SU-DHL-6 (cell line): ENCODE results near the gene HINT2.
A peak's percentile ranks its signal among the peaks of the same experiment; 100 is the strongest.

ENCODE experiments used
- H2AFZ ChIP-seq: fragments of 200-600 bp; sonication (generic); 2 replicates; pipeline ENCODE4 v1.6.1; 2014; ENCODE audit warnings: low read depth, mild to moderate bottlenecking, moderate library complexity, mixed read lengths, antibody characterized with exemption, low read length; ENCODE audit not compliant: severe bottlenecking
- H3F3A ChIP-seq: fragments of 200-600 bp; shearing (Covaris generic); 2 replicates; pipeline ENCODE4 v1.6.0; 2016; ENCODE audit warnings: antibody characterized with exemption, mild to moderate bottlenecking; ENCODE audit not compliant: insufficient read depth
- H3K27ac ChIP-seq: fragments of 200-600 bp; sonication (generic); 2 replicates; pipeline ENCODE4 v1.5.1; 2016; ENCODE audit warnings: low read depth, mild to moderate bottlenecking, low read length, moderate library complexity, mixed read lengths
- H3K27me3 ChIP-seq: fragments of 200-600 bp; sonication (generic), shearing (Covaris generic); 2 replicates; pipeline ENCODE4 v1.6.0; 2014; ENCODE audit warnings: mild to moderate bottlenecking, low read length
- H3K36me3 ChIP-seq: fragments of 200-600 bp; sonication (generic); 2 replicates; pipeline ENCODE4 v1.6.1; 2014; ENCODE audit warnings: mild to moderate bottlenecking, low read length, mixed read lengths
- H3K4me2 ChIP-seq: fragments of 300-600, 200-600 bp; shearing (Covaris generic), sonication (generic); 2 replicates; pipeline ENCODE4 v1.6.0; 2014; ENCODE audit warnings: low read length, low read depth, mild to moderate bottlenecking; ENCODE audit not compliant: poor library complexity, severe bottlenecking
- H3K4me3 ChIP-seq: fragments of 200-600 bp; sonication (generic); 2 replicates; pipeline ENCODE4 v1.5.1; 2014; ENCODE audit warnings: antibody characterized with exemption, low read length, mild to moderate bottlenecking, mixed read lengths; ENCODE audit not compliant: insufficient read depth, poor library complexity, severe bottlenecking
- H3K79me2 ChIP-seq: fragments of 200-600 bp; sonication (generic); 2 replicates; pipeline ENCODE4 v1.6.1; 2014; ENCODE audit warnings: mild to moderate bottlenecking, low read length, moderate library complexity; ENCODE audit not compliant: insufficient read depth
- H3K9ac ChIP-seq: fragments of 200-600 bp; sonication (generic); 2 replicates; pipeline ENCODE4 v1.7.0; 2014; ENCODE audit warnings: mild to moderate bottlenecking, low read length
- H3K9me2 ChIP-seq: fragments of 200-600 bp; sonication (generic); replicated peaks from 2 replicates; pipeline ENCODE4 v1.6.1; 2014; ENCODE audit warnings: low read length; ENCODE audit not compliant: insufficient read depth
- H3K9me3 ChIP-seq: fragments of 200-600 bp; sonication (generic); 2 replicates; pipeline ENCODE4 v1.6.1; 2014; ENCODE audit warnings: low read length, mixed read lengths; ENCODE audit not compliant: insufficient read depth
- H4K20me1 ChIP-seq: fragments of 200-600 bp; sonication (generic); 2 replicates; pipeline ENCODE4 v1.6.1; 2014; ENCODE audit warnings: low read depth, mild to moderate bottlenecking, antibody characterized with exemption, low read length, moderate library complexity, mixed read lengths
- EZH2phosphoT487 ChIP-seq: fragments of 200-600 bp; sonication (generic), shearing (Covaris generic); conservative IDR thresholded peaks from 2 replicates; pipeline ENCODE4 v1.6.1; 2018; ENCODE audit warnings: mild to moderate bottlenecking, antibody characterized with exemption, low read length, moderate library complexity, mixed read lengths
- TF ChIP-seq, protein P1 (sequence below): fragments of 200-600 bp; sonication (generic); IDR thresholded peaks from one replicate; pipeline ENCODE4 v1.5.1; 2017; ENCODE audit warnings: antibody characterized with exemption, mild to moderate bottlenecking, low read length, moderate library complexity; ENCODE audit not compliant: insufficient read depth, poor library complexity, severe bottlenecking

HINT2 gene

GRCh38 chr9:35776018-35776417 is 38.8 kb downstream of the HINT2 start:
- Histone ChIP-seq H3K4me2 (peak overlapping the region; percentile 3), H3K27ac (peak overlapping the region; percentile 23; the same call in 1 of the 2 replicates), H3K36me3 (no peaks in the 10 kb centered on the region)

DNA sequence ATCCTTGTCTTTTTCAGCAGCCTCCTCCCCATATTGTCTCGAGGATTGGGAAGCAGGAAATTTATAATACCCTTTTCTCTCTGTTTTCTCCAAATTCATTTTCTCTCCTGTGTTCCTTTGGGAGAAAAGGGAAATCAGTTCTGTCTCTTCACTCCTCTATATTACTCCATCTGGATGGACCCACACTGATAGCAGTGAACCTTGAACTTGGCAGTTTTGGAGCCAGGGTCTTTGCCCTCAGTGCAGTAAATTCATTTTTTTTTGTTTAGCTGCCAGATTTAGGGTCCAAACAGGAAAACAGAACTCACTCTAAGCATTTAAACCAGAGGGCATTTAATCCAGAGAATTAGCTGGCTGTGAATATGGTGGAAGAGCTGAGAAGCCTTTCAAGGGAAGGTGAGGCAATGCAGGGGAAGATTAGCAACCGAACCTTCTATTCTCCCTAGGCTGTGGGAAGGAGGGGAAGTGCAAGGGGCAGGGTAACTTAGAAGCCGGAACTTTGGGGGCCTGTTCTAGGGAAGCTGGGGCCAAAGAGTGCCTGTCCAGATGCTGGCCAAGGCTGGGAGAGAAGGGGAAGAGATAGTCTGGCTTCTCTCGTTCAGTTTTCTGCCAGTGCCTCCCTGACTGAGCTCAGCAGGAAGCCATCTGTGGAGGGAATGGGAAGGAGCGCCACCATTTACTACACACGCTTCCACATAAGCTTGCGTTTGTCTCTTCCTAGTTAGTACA is 39.8 kb downstream of the HINT2 start:
- no peak overlapping the region for H3K27ac ChIP-seq
- H2AFZ ChIP-seq: no peak overlapping the region
- H4K20me1 ChIP-seq: no peaks in the 10 kb centered on the region
- no peak overlapping the region for H3K4me2 ChIP-seq
- no peaks in the 10 kb centered on the region for H3K36me3 ChIP-seq
- H3F3A ChIP-seq: no peaks in the 10 kb centered on the region
- H3K9ac ChIP-seq: no peak overlapping the region
- H3K4me3 ChIP-seq: no peak overlapping the region
- no peaks in the 10 kb centered on the region for H3K9me2 ChIP-seq
- TF ChIP-seq, protein P1, sequence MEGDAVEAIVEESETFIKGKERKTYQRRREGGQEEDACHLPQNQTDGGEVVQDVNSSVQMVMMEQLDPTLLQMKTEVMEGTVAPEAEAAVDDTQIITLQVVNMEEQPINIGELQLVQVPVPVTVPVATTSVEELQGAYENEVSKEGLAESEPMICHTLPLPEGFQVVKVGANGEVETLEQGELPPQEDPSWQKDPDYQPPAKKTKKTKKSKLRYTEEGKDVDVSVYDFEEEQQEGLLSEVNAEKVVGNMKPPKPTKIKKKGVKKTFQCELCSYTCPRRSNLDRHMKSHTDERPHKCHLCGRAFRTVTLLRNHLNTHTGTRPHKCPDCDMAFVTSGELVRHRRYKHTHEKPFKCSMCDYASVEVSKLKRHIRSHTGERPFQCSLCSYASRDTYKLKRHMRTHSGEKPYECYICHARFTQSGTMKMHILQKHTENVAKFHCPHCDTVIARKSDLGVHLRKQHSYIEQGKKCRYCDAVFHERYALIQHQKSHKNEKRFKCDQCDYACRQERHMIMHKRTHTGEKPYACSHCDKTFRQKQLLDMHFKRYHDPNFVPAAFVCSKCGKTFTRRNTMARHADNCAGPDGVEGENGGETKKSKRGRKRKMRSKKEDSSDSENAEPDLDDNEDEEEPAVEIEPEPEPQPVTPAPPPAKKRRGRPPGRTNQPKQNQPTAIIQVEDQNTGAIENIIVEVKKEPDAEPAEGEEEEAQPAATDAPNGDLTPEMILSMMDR: no peak
- TF ChIP-seq EZH2phosphoT487: no peak
- H3K27me3 ChIP-seq: no peaks in the 10 kb centered on the region
- no peaks in the 10 kb centered on the region for H3K9me3 ChIP-seq
- no peaks in the 10 kb centered on the region for H3K79me2 ChIP-seq

More at GRCh38 chr9:35776018-35776417, 38.8 kb downstream of the HINT2 start:
- Histone ChIP-seq H3K27me3 (no peaks in the 10 kb centered on the region), H3K9me2 (no peaks in the 10 kb centered on the region), H2AFZ (no peak overlapping the region), H3K4me3 (no peak overlapping the region), H3K79me2 (no peaks in the 10 kb centered on the region), H3K9ac (no peak overlapping the region), H3K9me3 (no peaks in the 10 kb centered on the region), H3F3A (no peaks in the 10 kb centered on the region), H4K20me1 (no peaks in the 10 kb centered on the region)
- TF ChIP-seq, protein P1: no peak
- no peak for TF ChIP-seq EZH2phosphoT487

- TF ChIP-seq EZH2phosphoT487: no peak
- TF ChIP-seq, protein P1: no peak
- H3K4me2 ChIP-seq: no peak overlapping the region
- H3K9me2 ChIP-seq: no peaks in the 10 kb centered on the region
- H2AFZ ChIP-seq: no peak overlapping the region
- H3K79me2 ChIP-seq: no peaks in the 10 kb centered on the region
- H3K27ac ChIP-seq: no peak overlapping the region
- no peaks in the 10 kb centered on the region for H4K20me1 ChIP-seq
- H3F3A ChIP-seq: no peaks in the 10 kb centered on the region
- no peak overlapping the region for H3K9ac ChIP-seq
- H3K27me3 ChIP-seq: no peaks in the 10 kb centered on the region
- H3K9me3 ChIP-seq: no peaks in the 10 kb centered on the region
- H3K36me3 ChIP-seq: no peaks in the 10 kb centered on the region
- no peak overlapping the region for H3K4me3 ChIP-seq
These were observed 42.9 kb downstream of the HINT2 start for GRCh38 chr9:35771943-35772342.
